CD8-positive, alpha-beta memory T cell (primary cell): Measurements from ENCODE around the gene CST9. TPM values are rescaled to one million over a fixed set of nuclear protein-coding genes. Genes with fewer than 3 reads are reported as not detected.
"Not testable (repeated sequence)": the region's sequence is repeated elsewhere in the genome, so short reads cannot be mapped to it uniquely, and the experiment has no call there.

Source experiments
- CTCF ChIA-PET: fragments of 350-600 bp; sonication (Branson Sonifier 250); formaldehyde crosslinking; loops from one replicate; lab custom pipeline; 2021; ENCODE audit warnings: antibody characterized with exemption; lab: Charles Lee
- POLR2A ChIA-PET: fragments of 350-600 bp; sonication (Branson Sonifier 250); formaldehyde crosslinking; loops from one replicate; lab custom pipeline; 2021; ENCODE audit warnings: antibody characterized with exemption; lab: Charles Lee
- DNase-seq, 5 donors: peaks; one replicate each; pipeline versions ENCODE4 v3.0.0 to v3.0.0-alpha.2; 2020 to 2022; ENCODE audit warnings: mixed read lengths in 1 of 5
- H3K27ac ChIP-seq: one replicate; pipeline ENCODE4 v1.7.0; 2013; ENCODE audit warnings: low read depth, mild to moderate bottlenecking, low read length, moderate library complexity
- H3K27me3 ChIP-seq: 2 replicates; pipeline ENCODE4 v1.7.0; 2013; ENCODE audit warnings: low read length, mild to moderate bottlenecking; ENCODE audit not compliant: insufficient read depth, poor library complexity, severe bottlenecking
- H3K36me3 ChIP-seq: 2 replicates; pipeline ENCODE4 v1.7.0; 2013; ENCODE audit warnings: mild to moderate bottlenecking, low read length, moderate library complexity; ENCODE audit not compliant: insufficient read depth
- H3K4me1 ChIP-seq: 2 replicates; pipeline ENCODE4 v1.7.0; 2013; ENCODE audit warnings: mild to moderate bottlenecking, low read length, moderate library complexity; ENCODE audit not compliant: insufficient read depth
- H3K4me3 ChIP-seq: 2 replicates; pipeline ENCODE4 v1.7.0; 2013; ENCODE audit warnings: mild to moderate bottlenecking, low read length
- H3K9me3 ChIP-seq: 2 replicates; pipeline ENCODE4 v1.7.0; 2013; ENCODE audit warnings: mild to moderate bottlenecking, low read length
- H3K27ac Mint-ChIP-seq, 8 donors: one replicate each; pipeline ENCODE4 v1.8.0; 2020 to 2021; ENCODE audit warnings: mixed read lengths in 8 of 8, mild to moderate bottlenecking in 6 of 8, inconsistent platforms in 3 of 8, moderate library complexity in 3 of 8
- H3K27me3 Mint-ChIP-seq, 2 donors: one replicate each; pipeline ENCODE4 v1.8.0; 2020 to 2021; ENCODE audit warnings: mixed read lengths in 2 of 2, mild to moderate bottlenecking in 1 of 2, moderate library complexity in 1 of 2
- H3K36me3 Mint-ChIP-seq, 3 donors: one replicate each; pipeline ENCODE4 v1.8.0; 2020 to 2021; ENCODE audit warnings: mixed read lengths in 3 of 3, inconsistent platforms in 1 of 3, mild to moderate bottlenecking in 1 of 3
- H3K4me1 Mint-ChIP-seq, 3 donors: one replicate each; pipeline ENCODE4 v1.8.0; 2020 to 2021; ENCODE audit warnings: mixed read lengths in 3 of 3, inconsistent platforms in 1 of 3, mild to moderate bottlenecking in 1 of 3
- H3K4me3 Mint-ChIP-seq, 7 donors: one replicate each; pipeline ENCODE4 v1.8.0; 2020 to 2021; ENCODE audit warnings: mixed read lengths in 7 of 7, mild to moderate bottlenecking in 6 of 7, moderate library complexity in 4 of 7, inconsistent platforms in 2 of 7
- H3K9me3 Mint-ChIP-seq, 5 donors: one replicate each; pipeline ENCODE4 v1.8.0; 2020 to 2022; ENCODE audit warnings: mixed read lengths in 5 of 5, mild to moderate bottlenecking in 3 of 5, moderate library complexity in 2 of 5, inconsistent platforms in 1 of 5
- polyA plus RNA-seq: library from polyadenylated mRNA; unstranded; fragments of 300-500 nt; fragmentation: Illumina TruSeq; gene quantifications from one replicate; pipeline ENCODE4 v1.2.3, GENCODE V29; 2021
- total RNA-seq, 2 experiments: library from RNA; stranded (reverse); gene quantifications; one replicate each; pipeline ENCODE4 v1.2.3, GENCODE V29; 2021

The CST9 gene
- total and polyA plus RNA-seq, 3 experiments from 2014 or later: not detected

DNA sequence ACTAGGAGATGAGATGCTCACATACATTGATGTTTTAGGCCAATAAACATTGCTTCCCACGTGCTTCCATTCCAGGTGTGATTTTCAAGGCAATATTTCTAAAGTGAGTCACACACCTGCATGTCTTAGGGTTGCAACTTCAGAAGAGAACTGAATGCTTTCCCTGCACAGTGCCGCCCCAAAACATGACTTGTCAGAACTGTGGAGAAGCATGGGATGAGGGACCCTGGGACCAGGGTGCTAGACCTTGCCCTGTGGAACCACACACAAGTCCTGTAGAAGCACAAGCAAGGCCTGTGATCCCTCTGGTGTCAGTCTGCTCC, 30.0 kb upstream of the CST9 start:
- H3K27ac Mint-ChIP-seq, H3K4me3 ChIP-seq, H3K4me3 Mint-ChIP-seq, H3K27ac ChIP-seq, H3K9me3 Mint-ChIP-seq, H3K36me3 Mint-ChIP-seq, H3K27me3 ChIP-seq, H3K36me3 ChIP-seq, DNase-seq, H3K4me1 Mint-ChIP-seq, CTCF ChIA-PET, H3K9me3 ChIP-seq, POLR2A ChIA-PET, H3K4me1 ChIP-seq: not testable (repeated sequence)
- H3K27me3 Mint-ChIP-seq: peaks cover 8 to 49% of the 10 kb centered on the region in 2 donors

DNA sequence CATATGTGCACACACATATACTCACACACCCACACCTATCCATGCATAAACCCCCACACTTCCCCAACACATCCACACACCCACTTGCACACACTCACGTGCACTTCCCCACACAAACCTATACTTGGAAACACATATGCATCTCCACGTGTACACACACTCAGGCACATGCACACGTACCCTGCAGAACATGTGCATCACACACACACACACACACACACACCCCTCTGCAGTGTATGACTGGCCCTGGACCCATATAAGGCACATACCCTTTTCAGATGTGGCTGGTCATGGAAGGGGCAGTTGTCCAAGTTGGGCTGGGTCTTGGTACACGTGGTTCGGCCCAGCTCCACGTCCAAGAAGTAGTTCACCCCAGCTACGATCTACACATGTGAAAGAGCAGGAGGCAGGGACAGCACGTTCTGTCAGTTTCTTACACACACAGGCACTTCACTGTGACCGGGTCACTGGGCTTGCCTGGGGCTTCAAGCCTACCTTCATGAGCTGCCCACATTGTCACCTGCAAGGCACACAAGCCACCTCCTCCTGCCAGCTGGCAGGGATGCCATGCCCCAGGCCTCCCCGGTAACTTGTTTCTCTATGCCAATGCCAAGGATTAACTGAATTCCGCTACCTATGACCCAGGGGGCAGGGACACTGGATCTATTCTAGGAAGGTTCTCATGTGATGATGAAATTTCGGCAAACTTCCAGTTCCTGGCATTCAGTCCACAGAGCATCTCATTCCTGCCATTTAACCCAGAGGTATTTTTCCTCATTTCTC, 29.5 kb upstream of the CST9 start:
- no peak for DNase-seq
- H3K4me1 ChIP-seq: no peaks in the 10 kb centered on the region
- no peak overlapping the region for H3K27ac ChIP-seq
- Mint-ChIP-seq H3K36me3 (no peaks in the 10 kb centered on the region), H3K27ac (peak overlapping the region in 2 of 8 donors; percentile 11 to 26), H3K9me3 (no peaks in the 10 kb centered on the region), H3K4me3 (no peak overlapping the region), H3K4me1 (peaks cover 2 to 8% (median 7%) of the 10 kb centered on the region in 3 donors), H3K27me3 (peaks cover 8 to 50% of the 10 kb centered on the region in 2 donors)
- CTCF ChIA-PET: no interaction called here
- no peaks in the 10 kb centered on the region for H3K27me3 ChIP-seq
- H3K4me3 ChIP-seq: no peak overlapping the region
- no peaks in the 10 kb centered on the region for H3K9me3 ChIP-seq
- no peaks in the 10 kb centered on the region for H3K36me3 ChIP-seq
- POLR2A ChIA-PET: no interaction called here

DNA sequence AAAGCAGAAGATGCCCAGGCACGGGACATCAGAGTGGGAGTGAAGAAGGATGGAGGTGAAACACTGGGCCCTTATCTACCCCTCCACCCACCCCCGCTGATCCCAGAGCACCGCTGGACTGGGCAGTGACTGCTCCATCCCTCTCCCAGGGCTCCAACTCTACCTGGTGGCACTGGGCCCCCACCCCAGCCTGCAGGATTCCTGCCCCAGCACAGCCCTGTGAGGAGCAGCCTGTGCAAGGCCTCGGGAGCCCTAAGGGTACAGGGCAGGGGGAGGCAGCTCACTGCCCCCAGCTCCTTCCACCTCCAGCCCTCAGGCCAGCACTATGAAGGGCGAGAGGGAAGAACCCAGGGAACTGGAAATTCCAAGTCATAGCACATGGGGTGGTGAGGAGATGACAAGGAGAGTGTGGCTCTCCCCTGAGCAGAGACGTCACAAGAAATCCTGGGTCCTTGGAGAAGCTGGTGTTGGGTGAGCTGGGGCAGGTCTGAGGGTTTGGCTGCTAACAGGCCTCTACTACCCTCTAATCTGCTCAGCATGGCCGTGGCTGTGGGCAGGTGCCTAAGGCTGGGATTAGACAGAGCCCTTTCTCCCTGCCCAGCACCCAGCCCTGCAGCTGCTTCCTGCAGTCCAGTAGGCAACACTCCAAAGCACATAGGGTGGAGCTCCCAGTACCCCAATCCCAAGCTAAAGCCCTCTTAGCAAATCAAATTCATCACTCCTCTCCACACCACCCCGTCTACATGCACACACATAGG, 28.5 kb upstream of the CST9 start:
- peaks cover 2 to 8% (median 7%) of the 10 kb centered on the region in 3 donors for H3K4me1 Mint-ChIP-seq
- Histone ChIP-seq H3K4me1 (no peaks in the 10 kb centered on the region), H3K27me3 (no peaks in the 10 kb centered on the region), H3K4me3 (no peak overlapping the region), H3K36me3 (no peaks in the 10 kb centered on the region), H3K27ac (no peak overlapping the region), H3K9me3 (no peaks in the 10 kb centered on the region)
- peak overlapping the region in 1 of 7 donors; percentile 54 for H3K4me3 Mint-ChIP-seq
- peaks cover 4 to 44% of the 10 kb centered on the region in 2 donors for H3K27me3 Mint-ChIP-seq
- H3K9me3 Mint-ChIP-seq: no peaks in the 10 kb centered on the region
- CTCF ChIA-PET: no interaction called here
- H3K27ac Mint-ChIP-seq: peak overlapping the region in 1 of 8 donors; percentile 26
- no peaks in the 10 kb centered on the region for H3K36me3 Mint-ChIP-seq
- DNase-seq: no peak
- POLR2A ChIA-PET: no interaction called here

DNA sequence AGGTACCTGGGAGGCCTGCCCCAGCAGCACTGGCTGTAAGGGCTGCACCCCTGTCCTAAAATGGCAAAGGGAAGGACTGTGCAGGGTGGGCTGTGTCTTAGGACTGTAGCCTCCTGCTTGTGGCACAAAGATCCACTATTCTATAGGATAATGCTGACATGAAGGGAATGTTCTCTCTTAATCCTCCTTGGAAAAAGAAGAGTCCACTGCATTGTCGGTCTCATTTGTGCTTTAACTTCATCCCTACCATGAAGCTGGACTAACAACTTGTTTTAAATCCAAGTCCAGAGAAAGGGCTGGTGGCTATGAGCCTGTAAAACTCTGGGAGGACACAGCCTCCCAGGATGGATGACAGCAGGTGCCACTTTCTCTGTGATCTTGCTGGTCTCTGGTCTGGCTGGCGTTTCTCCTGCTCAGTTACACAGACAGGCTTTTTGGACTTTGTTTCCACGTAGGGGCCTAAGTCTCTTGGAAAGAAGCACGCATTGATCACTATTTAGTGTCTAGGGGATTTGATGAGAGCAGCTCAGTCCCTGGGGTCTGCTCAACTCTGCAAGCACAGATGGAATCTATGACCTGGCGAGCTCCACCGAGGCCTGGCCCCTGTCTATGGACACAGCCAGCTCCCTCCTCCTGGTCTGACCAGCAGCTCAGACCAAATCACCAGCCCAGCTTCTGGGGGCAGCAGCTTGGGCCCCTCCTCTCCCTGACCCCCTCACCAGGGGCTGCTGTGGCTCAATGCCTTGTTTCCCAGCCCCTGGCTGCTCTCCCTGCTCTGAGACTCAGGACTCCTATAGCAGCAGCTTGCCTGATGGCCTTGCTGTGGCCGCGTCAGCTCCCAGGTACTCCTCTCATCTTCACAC, 27.2 kb upstream of the CST9 start:
- Histone ChIP-seq H3K27me3 (no peaks in the 10 kb centered on the region), H3K36me3 (no peaks in the 10 kb centered on the region), H3K9me3 (no peaks in the 10 kb centered on the region), H3K27ac (no peak overlapping the region), H3K4me3 (no peak overlapping the region), H3K4me1 (no peaks in the 10 kb centered on the region)
- Mint-ChIP-seq H3K4me3 (no peak overlapping the region), H3K27me3 (peaks cover 2 to 45% of the 10 kb centered on the region in 2 donors), H3K36me3 (no peaks in the 10 kb centered on the region), H3K4me1 (peaks cover 2 to 8% (median 7%) of the 10 kb centered on the region in 3 donors), H3K27ac (peak overlapping the region in 1 of 8 donors; percentile 50), H3K9me3 (no peaks in the 10 kb centered on the region)
- ChIA-PET POLR2A (no interaction called here), CTCF (no interaction called here)
- DNase-seq: no peak

DNA sequence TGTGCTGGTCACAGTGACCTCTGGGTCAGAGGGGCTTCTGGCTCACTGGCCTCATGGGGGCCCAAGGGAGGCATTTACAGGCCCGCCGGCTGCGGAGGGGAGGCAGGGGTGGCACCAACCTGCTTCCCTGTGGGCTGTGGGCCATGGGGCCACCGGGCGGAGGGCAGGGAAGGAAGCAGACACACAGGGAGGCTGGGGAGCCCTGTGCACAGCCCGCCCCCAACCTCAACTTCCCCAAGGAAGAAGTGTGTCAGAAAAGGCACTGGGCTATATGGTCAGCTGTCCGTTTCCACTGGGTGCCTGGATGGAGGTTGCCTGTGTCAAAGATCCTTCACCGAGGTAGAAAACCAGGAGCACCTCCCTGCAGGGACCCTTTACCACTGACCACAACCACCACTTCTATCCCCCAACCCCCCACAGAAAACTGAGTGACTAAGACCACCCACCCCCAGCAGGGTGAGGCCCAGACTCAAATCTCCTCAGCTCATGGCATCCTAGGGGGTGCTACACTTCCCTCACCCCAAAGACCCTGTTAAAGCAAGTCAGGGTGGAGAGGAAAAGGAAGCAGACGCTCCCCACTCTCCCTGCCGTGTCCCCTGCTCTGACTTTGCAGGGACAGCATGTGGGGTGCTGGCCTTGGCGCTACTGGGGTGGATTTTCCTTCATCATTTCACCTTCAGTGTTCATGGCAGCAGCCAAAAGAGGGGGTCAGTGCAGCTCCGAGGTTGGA, 26.4 kb upstream of the CST9 start:
- H3K36me3 Mint-ChIP-seq: no peaks in the 10 kb centered on the region
- Histone ChIP-seq H3K36me3 (no peaks in the 10 kb centered on the region), H3K27ac (no peak overlapping the region), H3K9me3 (no peaks in the 10 kb centered on the region), H3K27me3 (no peaks in the 10 kb centered on the region), H3K4me3 (no peak overlapping the region), H3K4me1 (no peaks in the 10 kb centered on the region)
- no peak for DNase-seq
- H3K4me3 Mint-ChIP-seq: no peak overlapping the region
- ChIA-PET POLR2A (no interaction called here), CTCF (no interaction called here)
- H3K27ac Mint-ChIP-seq: no peak overlapping the region
- no peaks in the 10 kb centered on the region for H3K9me3 Mint-ChIP-seq
- H3K27me3 Mint-ChIP-seq: peaks cover 2 to 45% of the 10 kb centered on the region in 2 donors
- H3K4me1 Mint-ChIP-seq: peaks cover 2 to 7% (median 6%) of the 10 kb centered on the region in 3 donors

DNA sequence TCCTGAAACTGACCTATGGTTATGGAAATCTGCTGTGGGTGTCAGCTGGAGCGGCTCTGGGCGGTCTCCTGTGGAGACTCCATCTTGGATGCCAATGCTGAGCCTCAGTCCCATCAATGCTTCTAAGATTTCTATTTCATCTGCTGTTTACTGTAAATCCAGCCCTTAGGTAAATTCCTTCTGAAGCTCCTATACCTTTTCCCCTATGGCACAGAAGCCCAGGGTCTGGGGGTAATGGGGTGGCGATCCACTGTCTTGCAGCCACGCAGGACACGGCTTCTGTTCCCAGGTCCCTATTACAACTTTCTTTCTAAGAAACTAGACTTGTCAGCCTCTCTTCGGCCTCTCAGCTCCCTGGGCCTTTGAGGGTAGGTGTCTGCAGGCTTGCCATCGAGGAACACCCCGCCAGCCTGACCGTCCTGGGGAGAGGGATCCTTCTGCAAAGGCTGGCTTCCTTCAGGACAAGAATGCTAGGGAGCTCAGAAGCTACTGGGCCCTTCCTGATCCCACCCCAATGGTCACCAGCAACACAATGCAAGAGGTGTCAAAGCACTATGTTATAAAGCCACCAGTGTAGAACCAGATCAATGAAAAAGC, 25.6 kb upstream of the CST9 start:
- H3K27ac ChIP-seq: no peak overlapping the region
- no peak overlapping the region for H3K4me3 ChIP-seq
- peaks cover 2 to 36% of the 10 kb centered on the region in 2 donors for H3K27me3 Mint-ChIP-seq
- no peak overlapping the region for H3K27ac Mint-ChIP-seq
- ChIA-PET POLR2A (no interaction called here), CTCF (no interaction called here)
- no peak for DNase-seq
- no peaks in the 10 kb centered on the region for H3K36me3 ChIP-seq
- no peaks in the 10 kb centered on the region for H3K4me1 ChIP-seq
- no peaks in the 10 kb centered on the region for H3K27me3 ChIP-seq
- H3K4me1 Mint-ChIP-seq: no peaks in the 10 kb centered on the region
- no peaks in the 10 kb centered on the region for H3K9me3 ChIP-seq
- no peak overlapping the region for H3K4me3 Mint-ChIP-seq
- peaks cover 0 to 2% (median 0%) of the 10 kb centered on the region in 5 donors for H3K9me3 Mint-ChIP-seq
- H3K36me3 Mint-ChIP-seq: no peaks in the 10 kb centered on the region

DNA sequence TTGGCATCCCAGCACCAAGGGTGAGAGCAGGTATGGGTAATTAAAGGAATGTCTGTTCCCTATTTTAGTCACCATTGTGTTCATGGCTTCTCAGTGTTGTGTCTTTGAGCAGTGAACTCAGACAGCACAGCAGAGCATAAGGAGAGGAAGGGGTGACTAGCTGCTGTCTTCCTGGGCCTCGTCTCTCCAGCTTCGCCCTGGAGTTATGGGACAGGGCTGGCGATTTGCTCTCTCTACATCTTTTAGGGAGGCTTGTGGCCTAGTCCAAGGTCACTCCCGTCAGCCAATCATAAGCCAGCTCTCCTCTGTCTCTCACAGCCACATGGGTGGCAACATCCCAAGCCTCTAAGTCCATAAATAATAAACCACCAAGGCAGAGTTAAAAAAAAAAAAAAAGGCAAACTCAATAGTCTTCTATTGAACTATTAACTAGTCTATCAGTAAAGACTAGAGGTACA, 24.7 kb upstream of the CST9 start:
- no peaks in the 10 kb centered on the region for H3K27me3 ChIP-seq
- ChIA-PET POLR2A (no interaction called here), CTCF (no interaction called here)
- no peak overlapping the region for H3K4me3 Mint-ChIP-seq
- peaks cover 0 to 2% (median 0%) of the 10 kb centered on the region in 5 donors for H3K9me3 Mint-ChIP-seq
- no peaks in the 10 kb centered on the region for H3K36me3 Mint-ChIP-seq
- peaks cover 0 to 30% of the 10 kb centered on the region in 2 donors for H3K27me3 Mint-ChIP-seq
- no peak overlapping the region for H3K27ac Mint-ChIP-seq
- no peak for DNase-seq
- no peaks in the 10 kb centered on the region for H3K4me1 ChIP-seq
- no peaks in the 10 kb centered on the region for H3K36me3 ChIP-seq
- H3K4me1 Mint-ChIP-seq: no peaks in the 10 kb centered on the region
- no peaks in the 10 kb centered on the region for H3K9me3 ChIP-seq
- H3K27ac ChIP-seq: no peak overlapping the region
- no peak overlapping the region for H3K4me3 ChIP-seq
